Loucy (cell line): ENCODE results near the gene BEND7.

Experiments
- EZH2phosphoT487 ChIP-seq: fragments of 200-600 bp; IDR thresholded peaks from 2 replicates; pipeline ENCODE4 v1.6.1; 2018; ENCODE audit warnings: antibody characterized with exemption, mild to moderate bottlenecking, moderate library complexity, borderline replicate concordance
- TF ChIP-seq, protein P1 (sequence below): fragments of 200-600 bp; sonication (generic); conservative IDR thresholded peaks from 2 replicates; pipeline ENCODE4 v1.5.1; 2014; ENCODE audit warnings: mild to moderate bottlenecking, antibody characterized with exemption, low read length

GRCh38 chr10:13422800-13423199 lies 106.0 kb downstream of the BEND7 start:
- TF ChIP-seq, protein P1, sequence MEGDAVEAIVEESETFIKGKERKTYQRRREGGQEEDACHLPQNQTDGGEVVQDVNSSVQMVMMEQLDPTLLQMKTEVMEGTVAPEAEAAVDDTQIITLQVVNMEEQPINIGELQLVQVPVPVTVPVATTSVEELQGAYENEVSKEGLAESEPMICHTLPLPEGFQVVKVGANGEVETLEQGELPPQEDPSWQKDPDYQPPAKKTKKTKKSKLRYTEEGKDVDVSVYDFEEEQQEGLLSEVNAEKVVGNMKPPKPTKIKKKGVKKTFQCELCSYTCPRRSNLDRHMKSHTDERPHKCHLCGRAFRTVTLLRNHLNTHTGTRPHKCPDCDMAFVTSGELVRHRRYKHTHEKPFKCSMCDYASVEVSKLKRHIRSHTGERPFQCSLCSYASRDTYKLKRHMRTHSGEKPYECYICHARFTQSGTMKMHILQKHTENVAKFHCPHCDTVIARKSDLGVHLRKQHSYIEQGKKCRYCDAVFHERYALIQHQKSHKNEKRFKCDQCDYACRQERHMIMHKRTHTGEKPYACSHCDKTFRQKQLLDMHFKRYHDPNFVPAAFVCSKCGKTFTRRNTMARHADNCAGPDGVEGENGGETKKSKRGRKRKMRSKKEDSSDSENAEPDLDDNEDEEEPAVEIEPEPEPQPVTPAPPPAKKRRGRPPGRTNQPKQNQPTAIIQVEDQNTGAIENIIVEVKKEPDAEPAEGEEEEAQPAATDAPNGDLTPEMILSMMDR: no peak
- no peak for TF ChIP-seq EZH2phosphoT487
